KMS-11 (cell line): ENCODE results near the gene TPSB2.
"Not testable (repeated sequence)": the region's sequence is repeated elsewhere in the genome, so short reads cannot be mapped to it uniquely, and the experiment has no call there.

Source experiments
- H2AFZ ChIP-seq: fragments of 200-600 bp; sonication (generic); 2 replicates; pipeline ENCODE4 v1.6.1; 2016; ENCODE audit warnings: antibody characterized with exemption, mixed run types, low read depth
- H3K27ac ChIP-seq: fragments of 200-600 bp; sonication (generic); 2 replicates; pipeline ENCODE4 v1.6.1; 2016; ENCODE audit warnings: mild to moderate bottlenecking, mixed run types
- H3K27me3 ChIP-seq: fragments of 200-600 bp; sonication (generic); 2 replicates; pipeline ENCODE4 v1.6.1; 2017; ENCODE audit warnings: mild to moderate bottlenecking, low read depth, mixed run types, moderate library complexity; ENCODE audit not compliant: insufficient read depth
- H3K36me3 ChIP-seq: fragments of 200-600 bp; sonication (generic); 2 replicates; pipeline ENCODE4 v1.6.1; 2017; ENCODE audit warnings: mild to moderate bottlenecking, mixed run types; ENCODE audit not compliant: insufficient read depth
- H3K4me1 ChIP-seq: fragments of 200-600 bp; sonication (generic); 2 replicates; pipeline ENCODE4 v1.6.1; 2016; ENCODE audit warnings: mild to moderate bottlenecking, low read depth, mixed run types; ENCODE audit not compliant: poor library complexity, severe bottlenecking
- H3K4me2 ChIP-seq: fragments of 200-600 bp; sonication (generic); 2 replicates; pipeline ENCODE4 v1.7.0; 2016; ENCODE audit warnings: mild to moderate bottlenecking, mixed run types
- H3K4me3 ChIP-seq: fragments of 200-600 bp; sonication (generic); IDR thresholded peaks from 2 replicates; pipeline ENCODE4 v1.6.1; 2017; ENCODE audit warnings: low read depth, low read length, mixed read lengths; ENCODE audit not compliant: insufficient read depth
- H3K79me2 ChIP-seq: fragments of 200-600 bp; sonication (generic); 2 replicates; pipeline ENCODE4 v1.6.1; 2016; ENCODE audit warnings: low read depth, mixed run types; ENCODE audit not compliant: insufficient read depth
- H3K9ac ChIP-seq: fragments of 200-600 bp; sonication (generic); 2 replicates; pipeline ENCODE4 v1.6.1; 2016; ENCODE audit warnings: mild to moderate bottlenecking, mixed run types
- H4K20me1 ChIP-seq: fragments of 200-600 bp; sonication (generic); 2 replicates; pipeline ENCODE4 v1.6.1; 2016; ENCODE audit warnings: mild to moderate bottlenecking, mixed run types; ENCODE audit not compliant: insufficient read depth
- TF ChIP-seq, protein P1 (sequence below): fragments of 200-600 bp; sonication (generic); conservative IDR thresholded peaks from 2 replicates; pipeline ENCODE4 v1.6.1; 2017; ENCODE audit warnings: low read depth, mild to moderate bottlenecking, antibody characterized with exemption, low read length, moderate library complexity, mixed read lengths

The TPSB2 gene

DNA sequence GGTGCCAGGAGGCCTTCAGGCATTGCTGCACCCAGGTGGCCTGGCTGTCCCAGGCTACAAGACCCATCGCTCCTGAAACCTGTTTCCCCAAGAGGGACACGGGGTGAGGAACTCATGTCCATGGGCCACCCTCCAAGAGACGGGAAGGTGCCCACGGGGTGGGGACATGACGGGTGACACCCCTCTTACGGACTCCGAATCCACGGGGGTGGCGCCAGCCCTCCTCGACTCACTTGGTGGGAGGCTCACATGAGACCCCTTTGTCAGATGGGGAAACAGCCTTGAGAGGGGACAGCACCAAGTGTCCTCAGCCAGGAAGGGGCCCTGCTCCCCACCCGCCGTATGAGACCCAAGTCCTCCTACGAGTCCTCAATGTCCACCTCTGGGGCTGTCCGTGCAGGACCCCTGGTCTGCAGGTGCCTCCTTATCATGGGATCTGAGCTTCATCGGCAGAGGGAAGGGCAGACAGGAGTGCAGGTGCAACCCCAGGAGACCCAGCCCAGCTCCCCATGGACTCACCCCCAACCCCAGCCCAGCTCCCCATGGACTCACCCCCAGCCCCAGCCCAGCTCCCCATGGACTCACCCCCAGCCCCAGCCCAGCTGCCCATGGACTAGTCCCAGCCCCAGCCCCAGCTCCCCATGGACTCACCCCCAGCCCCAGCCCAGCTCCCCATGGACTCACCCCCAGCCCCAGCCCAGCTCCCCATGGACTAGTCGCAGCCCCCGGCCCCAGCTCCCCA, 658 bp upstream of the TPSB2 start:
- H3K36me3 ChIP-seq, H3K4me1 ChIP-seq, H3K4me2 ChIP-seq, H3K27ac ChIP-seq, H3K9ac ChIP-seq, H3K4me3 ChIP-seq, H2AFZ ChIP-seq, H3K79me2 ChIP-seq, H4K20me1 ChIP-seq: not testable (repeated sequence)
- H3K27me3 ChIP-seq = peaks cover 14% of the 10 kb centered on the region

DNA sequence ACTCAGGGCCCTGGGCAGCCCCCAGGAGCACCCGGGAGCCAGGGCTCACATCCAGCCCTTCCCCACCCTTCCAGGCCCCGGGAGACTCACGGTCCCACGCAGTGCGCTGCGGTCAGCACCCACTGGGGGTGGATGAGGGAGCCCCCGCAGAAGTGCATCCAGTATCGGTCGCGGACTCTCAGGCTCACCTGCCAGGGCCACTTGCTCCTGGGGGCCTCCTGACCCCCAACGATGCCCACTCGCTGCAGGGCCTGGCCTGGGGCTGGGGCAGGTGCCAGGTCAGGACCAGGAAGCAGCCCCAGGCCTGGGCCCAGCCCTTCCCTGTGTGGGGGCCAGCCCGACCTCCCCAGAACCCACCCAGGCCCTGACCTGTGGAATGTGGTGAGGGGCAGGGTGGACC, 508 bp downstream of the TPSB2 start:
- not testable (repeated sequence) for H3K27ac ChIP-seq, H3K4me2 ChIP-seq, H3K4me3 ChIP-seq, H2AFZ ChIP-seq, H3K79me2 ChIP-seq, H4K20me1 ChIP-seq, H3K4me1 ChIP-seq, H3K9ac ChIP-seq, H3K36me3 ChIP-seq
- H3K27me3 ChIP-seq = peaks cover 24% of the 10 kb centered on the region

DNA sequence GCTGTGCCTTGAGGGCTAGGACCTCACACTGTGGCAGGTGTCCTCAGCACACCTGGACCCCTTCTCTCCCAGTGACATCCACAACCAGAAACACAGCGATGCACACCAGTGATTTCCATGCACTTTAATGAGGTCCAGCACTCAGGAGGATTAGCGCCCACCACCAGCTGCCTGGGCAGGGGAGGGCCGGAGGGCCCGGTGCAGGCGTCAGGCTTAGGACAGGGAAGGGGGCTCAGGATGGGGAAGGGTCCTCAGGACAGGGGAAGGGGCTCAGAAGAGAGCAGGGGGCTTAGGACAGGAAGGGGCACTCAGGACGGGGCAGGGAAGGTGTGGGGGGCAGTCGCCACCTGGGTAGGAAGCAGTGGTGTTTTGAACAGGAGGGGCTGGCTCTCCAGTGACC, 1.8 kb downstream of the TPSB2 start:
- not testable (repeated sequence) for H4K20me1 ChIP-seq, H2AFZ ChIP-seq, H3K79me2 ChIP-seq, H3K36me3 ChIP-seq, H3K4me2 ChIP-seq, H3K4me3 ChIP-seq, H3K4me1 ChIP-seq, H3K27ac ChIP-seq, H3K9ac ChIP-seq
- peaks cover 35% of the 10 kb centered on the region for H3K27me3 ChIP-seq

DNA sequence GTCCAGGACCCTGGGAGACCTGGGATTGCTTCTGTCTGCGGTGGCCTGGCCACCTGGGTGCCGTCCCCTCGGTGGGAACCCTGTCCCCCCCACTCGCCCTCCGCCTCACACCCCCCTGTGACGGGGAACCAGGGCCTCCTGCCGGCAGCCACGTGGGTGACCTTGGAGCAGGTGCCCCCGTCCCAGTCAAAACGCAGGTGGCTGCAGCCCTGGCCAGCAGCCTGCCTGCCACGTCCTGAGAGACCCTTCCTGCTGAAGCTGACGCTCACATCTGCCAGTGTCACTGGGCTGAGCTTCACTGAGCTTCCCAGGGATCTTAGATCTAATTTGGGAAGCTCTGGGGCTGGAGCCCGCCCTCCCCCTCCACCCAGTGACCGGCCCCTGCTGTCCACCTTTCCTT, 3.3 kb downstream of the TPSB2 start:
- H3K36me3 ChIP-seq, H3K4me3 ChIP-seq, H3K4me1 ChIP-seq, H4K20me1 ChIP-seq, H3K9ac ChIP-seq, H3K27ac ChIP-seq, H3K4me2 ChIP-seq, H2AFZ ChIP-seq, H3K79me2 ChIP-seq: not testable (repeated sequence)
- peaks cover 50% of the 10 kb centered on the region for H3K27me3 ChIP-seq

DNA sequence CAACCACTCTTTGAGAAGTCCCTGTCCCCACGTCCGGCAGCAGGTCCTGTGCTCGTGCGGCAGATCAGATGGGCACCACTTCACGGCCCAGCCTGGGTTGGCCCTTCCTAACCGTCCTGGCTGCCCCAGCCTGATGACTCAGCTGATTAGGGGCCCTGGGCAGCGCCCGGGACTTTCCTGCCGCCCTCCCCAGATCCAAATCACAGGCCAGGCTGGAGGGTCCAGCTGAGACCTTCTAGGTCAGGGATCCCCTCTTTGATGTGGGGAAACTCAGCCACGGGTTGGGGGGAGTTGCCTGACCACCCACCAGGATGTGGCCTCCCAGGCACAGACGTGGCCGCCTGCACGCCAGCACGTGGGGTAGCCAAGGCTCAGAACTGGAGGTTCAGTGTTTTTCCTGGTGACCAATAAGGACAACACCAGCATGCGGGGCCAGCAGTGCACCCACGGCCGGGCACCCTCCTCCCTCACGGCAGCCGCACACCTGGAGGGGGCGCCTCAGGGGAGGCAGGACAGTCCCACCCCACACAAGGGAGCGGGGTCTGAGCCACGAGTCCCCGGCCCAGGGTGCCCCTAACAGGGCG, 4.2 kb downstream of the TPSB2 start:
- not testable (repeated sequence) for H2AFZ ChIP-seq, H3K9ac ChIP-seq, H3K27ac ChIP-seq, H3K79me2 ChIP-seq, H3K4me3 ChIP-seq, H4K20me1 ChIP-seq, H3K4me2 ChIP-seq, H3K4me1 ChIP-seq, H3K36me3 ChIP-seq
- H3K27me3 ChIP-seq = peaks cover 59% of the 10 kb centered on the region

DNA sequence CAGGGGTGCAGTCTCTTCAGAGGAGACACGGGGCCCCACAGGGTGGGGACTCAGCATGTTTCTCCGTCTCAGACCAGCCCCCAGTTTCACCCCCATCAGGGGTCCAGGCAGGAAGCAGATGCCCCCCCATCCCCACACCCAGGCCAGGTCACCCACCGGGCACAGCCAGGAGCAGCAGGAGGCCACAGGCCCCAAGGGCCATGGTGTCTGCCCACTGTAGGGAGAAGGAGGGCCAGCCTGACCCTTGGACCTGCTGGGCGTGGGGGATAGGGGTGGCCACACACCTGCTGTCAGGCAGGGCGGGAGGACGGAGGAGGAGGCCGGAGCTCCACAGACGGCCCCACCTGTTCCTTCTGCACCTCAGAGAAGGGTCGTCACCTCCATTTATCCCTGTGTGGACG, 4.9 kb downstream of the TPSB2 start, which contains the start of gene TPSG1:
TPSG1 (minus strand) TSS at position 218 of the 401 bp plus-strand sequence; CDS start at position 202, 16 bp downstream.
- H3K4me2 ChIP-seq = no peak within 1 kb of the TSS
- H3K79me2 ChIP-seq = no peaks in the 10 kb centered on the region
- TF ChIP-seq, protein P1, sequence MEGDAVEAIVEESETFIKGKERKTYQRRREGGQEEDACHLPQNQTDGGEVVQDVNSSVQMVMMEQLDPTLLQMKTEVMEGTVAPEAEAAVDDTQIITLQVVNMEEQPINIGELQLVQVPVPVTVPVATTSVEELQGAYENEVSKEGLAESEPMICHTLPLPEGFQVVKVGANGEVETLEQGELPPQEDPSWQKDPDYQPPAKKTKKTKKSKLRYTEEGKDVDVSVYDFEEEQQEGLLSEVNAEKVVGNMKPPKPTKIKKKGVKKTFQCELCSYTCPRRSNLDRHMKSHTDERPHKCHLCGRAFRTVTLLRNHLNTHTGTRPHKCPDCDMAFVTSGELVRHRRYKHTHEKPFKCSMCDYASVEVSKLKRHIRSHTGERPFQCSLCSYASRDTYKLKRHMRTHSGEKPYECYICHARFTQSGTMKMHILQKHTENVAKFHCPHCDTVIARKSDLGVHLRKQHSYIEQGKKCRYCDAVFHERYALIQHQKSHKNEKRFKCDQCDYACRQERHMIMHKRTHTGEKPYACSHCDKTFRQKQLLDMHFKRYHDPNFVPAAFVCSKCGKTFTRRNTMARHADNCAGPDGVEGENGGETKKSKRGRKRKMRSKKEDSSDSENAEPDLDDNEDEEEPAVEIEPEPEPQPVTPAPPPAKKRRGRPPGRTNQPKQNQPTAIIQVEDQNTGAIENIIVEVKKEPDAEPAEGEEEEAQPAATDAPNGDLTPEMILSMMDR = no peak
- H3K9ac ChIP-seq = no peak within 1 kb of the TSS
- H2AFZ ChIP-seq = no peak within 1 kb of the TSS
- H3K36me3 ChIP-seq = no peaks in the 10 kb centered on the region
- no peaks in the 10 kb centered on the region for H4K20me1 ChIP-seq
- H3K27ac ChIP-seq = no peak within 1 kb of the TSS
- H3K27me3 ChIP-seq = peaks cover 66% of the 10 kb centered on the region
- H3K4me3 ChIP-seq = no peak within 1 kb of the TSS
- H3K4me1 ChIP-seq = no peaks in the 10 kb centered on the region
